Measurements from ENCODE around the gene AKR1C2.
"Not testable (repeated sequence)": the region's sequence is repeated elsewhere in the genome, so short reads cannot be mapped to it uniquely, and the experiment has no call there.

The AKR1C2 gene

DNA sequence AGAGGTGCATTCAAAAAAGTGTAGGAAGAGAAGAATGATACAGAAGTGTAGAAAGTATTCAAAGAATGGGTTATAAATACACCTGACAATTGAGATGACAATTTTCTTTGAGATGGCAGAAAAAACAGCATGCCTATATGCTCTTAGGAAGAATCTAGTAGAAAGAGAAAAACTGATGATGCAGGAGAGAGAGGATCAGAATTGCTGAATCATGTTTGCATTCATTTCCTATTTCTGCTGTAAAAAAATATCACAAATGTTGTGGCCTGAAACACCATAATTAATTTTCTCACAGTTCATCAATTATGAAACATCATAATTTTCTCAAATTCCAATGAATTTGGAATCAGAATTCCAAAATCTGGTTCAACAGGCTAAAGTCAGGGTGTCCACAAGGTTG lies 50.3 kb downstream of the AKR1C2 start:
- no peak for DNase-seq

DNA sequence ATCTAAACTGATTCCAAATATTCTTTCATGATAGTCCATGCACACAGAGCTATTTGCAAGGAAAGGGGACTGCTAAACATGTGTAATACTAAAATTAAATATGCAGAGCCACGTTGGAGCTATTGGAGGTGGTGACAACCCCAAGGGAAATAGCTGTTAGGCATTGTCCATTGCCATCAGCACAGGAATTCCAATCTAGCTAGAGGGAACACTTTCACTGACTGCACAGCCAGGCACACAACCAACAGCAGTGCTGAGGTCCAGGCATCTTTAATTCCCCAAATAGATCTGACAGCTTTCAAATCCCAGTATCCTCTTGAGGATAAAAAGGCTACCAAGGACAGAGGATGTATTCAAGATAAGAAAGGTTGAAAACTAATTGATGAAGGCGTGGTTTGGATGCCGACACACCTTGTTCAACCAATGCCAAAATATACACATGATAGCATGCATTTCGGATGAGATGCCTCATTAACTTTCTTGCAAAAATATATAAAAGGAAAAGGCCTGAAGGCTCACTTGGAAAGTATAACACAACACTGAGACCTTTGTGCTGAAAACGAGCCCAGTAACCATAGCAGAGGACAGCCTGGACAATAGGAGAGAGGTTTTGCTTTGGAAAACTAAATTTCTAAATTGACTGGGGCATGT lies 52.0 kb downstream of the AKR1C2 start:
- not testable (repeated sequence) for DNase-seq

DNA sequence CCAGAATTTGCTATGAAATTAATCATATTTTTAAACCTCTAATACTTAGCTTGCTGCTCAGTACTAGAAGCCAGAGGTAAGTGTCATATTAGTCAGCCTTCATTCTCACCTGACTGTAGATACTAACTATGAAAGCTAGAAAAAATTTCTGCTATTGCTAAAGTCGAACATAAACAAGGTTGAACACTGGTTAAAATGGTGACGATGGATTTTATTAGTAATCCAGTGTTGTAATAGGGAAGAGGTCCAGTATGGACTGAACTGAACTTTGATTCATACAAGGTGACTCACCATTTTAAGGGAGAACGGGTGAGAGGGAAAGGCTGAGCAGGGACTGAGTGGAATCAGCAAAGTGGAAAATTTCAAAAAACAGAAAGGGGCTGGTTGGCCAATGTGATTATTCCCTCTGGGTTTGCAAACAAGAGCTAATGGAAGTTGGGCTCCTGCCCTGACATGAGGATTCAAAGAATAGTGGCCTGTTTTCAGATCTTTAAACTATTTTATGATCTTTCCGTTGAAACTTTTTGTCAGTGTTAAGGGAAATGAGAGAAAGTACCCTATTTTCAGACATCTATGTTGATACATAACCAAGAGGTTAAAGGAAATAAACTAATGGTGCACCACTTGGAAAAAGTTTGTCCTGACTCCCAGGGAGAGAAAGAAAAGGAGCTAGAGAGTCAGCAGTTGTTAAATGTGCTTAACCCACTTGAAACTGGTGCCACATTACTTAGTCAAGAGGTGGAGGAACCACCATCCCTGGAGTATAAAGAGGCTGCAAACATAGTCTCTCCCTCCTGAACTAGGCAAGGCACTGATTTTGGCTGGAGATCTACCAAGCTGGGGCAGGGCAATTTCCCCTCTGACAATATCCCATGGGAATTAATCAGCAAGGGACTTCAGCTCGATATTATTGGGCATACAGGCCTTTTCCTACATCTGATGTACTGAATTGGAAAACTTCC lies 55.7 kb downstream of the AKR1C2 start:
- DNase-seq = no peak

DNA sequence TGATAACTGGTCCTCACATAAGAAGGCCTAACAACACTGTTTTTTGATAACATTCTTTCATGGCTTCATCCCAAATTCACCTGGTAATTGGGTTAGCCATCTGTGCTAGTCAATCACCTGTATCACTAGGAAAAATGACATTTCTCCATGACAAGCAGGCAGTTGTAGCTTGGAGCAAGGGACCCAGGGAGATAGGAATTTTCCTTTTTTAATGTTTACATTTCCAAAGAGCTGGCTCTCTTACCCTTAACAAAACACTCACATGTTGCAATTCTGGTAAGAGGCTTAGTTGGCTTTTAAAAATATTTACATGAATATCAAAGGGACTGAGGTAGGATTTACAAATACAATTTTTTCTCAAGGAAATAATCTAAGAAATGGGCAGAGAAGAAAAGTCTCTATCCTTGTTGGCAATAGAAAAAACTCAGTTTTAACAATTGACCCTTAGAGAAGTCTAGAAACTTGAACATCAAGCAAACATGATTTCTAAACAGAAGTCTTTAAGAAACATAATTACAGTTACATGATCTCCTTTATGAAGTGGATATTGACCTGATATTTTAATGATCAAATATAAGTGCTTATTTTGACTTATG lies 56.5 kb downstream of the AKR1C2 start:
- no peak for DNase-seq

DNA sequence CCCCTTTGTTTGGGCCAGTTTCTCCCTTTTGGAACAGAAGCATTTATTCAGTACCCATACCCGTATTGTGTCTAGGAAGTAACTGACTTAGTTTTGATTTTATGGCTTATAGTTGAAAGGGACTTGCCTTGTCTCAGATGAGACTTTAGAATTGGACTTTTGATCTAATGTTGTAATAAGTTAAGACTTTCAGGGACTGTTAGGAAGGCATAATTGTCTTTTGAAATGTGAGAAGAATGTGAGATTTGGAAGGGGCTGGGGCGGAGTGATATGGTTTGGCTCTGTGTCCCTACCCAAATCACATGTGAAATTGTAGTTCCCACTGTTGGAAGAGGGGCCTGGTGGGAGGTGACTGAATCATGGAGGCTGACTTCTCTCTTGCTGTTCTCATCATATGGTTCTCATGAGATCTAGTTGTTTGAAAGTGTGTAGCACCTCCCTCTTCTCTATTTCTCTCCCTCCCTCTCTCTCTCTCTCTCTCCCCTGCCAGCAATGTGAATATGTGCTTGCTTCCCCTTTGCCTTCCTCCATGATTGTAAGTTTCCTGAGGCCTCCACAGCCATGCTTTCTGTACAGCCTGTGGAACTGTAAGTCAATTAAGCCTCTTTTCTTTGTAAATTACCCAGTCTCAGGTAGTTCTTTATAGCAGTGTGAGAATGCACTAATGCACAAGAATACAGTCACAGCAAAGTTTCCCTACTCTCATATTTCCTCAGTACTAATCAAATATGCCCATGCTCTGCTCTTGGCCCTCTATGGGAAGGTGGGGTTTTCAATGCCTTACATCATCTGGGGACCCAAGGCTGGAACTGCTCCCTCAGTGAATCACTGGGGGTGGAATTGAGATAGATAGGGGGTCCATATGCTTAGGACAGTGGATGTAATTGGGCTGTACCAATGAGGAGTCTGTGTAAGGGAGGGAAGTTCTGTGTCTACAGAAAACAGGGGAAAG lies 57.6 kb downstream of the AKR1C2 start:
- no peak for DNase-seq

DNA sequence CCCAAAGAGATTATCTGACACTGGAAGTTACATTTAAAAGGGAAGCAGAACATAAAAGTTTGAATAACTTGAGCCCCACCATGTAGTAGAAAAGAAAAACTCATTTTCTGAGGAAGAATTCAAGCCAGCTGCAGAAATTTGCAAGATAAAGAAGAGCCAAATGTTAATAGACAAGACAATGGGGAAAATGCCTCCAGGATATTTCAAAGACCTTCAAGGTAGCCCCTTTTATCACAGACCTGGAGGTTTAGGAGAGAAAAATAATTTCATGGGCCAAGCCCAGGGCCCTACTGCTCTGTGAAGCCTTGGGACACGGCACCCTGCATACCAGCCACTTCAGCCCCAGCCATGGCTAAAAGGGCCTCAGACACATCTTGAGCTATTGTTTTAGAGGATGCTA lies 58.8 kb downstream of the AKR1C2 start:
- no peak for DNase-seq

DNA sequence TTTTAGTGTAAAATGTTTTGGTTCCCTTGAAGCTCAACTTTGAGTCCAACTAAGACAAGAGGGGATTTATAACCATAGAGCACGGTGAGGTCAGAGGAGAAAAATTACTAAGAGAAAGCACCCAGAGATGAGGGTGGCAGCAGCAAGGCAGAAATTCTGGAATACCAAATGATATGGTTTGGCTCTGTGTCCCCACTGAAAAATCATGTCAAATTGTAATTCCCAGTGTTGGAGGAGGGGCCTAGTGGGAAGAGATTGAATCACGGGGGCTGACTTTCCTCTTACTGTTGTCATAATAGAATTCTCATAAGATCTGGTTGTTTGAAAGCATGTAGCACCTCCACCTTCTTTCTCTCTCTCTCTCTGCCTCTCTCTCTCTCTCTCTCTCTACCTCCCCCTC lies 59.8 kb downstream of the AKR1C2 start:
- no peak for DNase-seq

DNA sequence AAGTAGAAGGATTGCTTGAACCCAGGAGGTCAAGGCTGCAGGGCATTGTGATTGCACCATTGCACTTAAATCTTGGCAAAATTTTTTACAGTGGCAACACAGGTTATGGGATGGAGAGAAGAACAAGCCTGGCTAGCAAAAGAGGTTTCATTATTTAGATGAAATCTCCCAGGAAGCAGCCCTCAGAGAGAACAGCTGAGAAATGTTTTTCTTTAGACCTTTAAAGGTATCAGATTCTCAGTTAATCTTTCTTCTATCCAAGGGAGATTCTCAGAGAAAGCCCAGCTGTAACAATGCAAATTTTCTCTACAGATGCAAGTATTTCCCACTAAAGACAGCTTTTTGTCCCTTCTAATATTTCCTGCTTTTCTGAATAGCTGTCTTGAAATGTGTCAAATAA lies 60.2 kb downstream of the AKR1C2 start:
- not testable (repeated sequence) for DNase-seq

DNA sequence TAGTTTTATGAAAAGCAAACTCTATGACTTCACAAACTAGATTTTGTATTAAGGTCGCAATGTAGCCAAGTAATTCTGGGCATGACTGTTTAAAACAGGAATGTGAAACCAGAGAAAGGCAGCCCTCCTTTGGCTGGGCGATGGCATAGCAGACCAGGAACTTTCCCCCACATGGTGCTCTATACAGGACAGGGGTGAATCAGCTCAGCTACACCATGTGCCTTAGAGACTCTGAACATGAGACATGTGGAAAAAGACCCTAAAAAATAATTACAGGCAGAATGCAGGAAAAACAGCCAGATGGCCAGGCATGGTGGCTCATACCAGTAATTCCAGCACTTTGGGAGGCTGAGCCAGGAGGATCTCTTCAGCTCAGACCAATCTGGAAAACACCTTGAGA lies 60.7 kb downstream of the AKR1C2 start:
- DNase-seq = peak; percentile 11

DNA sequence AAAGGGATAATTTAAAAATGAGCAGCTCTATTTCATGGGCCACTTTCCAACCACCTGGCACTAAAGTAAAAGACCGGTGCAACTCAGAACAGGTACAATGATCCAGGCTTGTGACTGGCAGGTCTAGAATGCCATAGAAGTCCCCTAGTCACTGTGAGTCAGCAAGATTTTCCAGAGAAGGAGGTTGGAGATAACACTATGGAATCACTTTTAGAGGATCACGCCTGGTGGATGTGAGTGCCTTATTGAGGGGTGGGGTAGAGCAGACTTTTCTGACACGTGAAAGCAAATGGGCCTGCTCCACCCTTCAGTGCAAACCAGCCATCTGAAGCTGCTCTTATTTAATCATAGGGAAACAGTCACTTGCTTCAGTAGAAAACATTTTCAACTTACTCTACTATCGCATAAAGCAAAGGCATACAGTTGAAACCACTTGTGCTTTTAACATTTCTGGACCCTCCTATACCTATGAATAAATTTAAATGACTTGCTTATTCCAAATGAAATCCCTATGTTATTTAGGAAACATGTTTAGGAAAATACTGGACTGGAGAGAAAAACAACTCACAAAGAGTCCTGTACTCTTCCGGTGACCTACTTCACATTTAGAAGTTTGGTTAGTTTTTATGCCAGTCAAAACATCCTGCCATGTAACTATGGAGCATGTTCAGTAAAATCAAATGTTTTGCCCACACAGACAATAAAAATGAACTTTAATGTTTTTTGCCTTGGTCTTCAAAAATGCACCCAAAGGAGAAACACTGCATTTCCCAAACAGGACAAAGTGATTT lies 61.9 kb downstream of the AKR1C2 start:
- peak; percentile 71 for DNase-seq

DNA sequence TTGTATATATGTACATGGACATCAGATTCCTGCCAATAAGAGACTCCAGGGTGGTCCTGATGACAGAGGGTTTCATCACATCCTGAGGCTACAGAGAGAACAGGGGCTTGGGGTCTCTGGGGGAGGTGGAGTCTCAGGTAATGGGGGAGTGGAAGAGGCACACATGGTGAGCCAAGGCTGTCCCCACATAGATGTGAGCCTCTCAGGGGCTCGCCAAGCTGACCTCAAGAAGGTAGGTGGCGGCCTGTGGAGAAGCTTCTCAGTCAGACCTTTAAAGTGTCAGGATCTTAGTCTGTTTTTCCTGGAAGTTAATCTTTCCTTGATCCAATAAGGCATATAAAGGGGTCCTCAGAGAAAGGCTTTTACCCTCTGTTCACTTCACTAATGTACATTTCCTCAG lies 62.7 kb downstream of the AKR1C2 start:
- DNase-seq = not testable (repeated sequence)

DNA sequence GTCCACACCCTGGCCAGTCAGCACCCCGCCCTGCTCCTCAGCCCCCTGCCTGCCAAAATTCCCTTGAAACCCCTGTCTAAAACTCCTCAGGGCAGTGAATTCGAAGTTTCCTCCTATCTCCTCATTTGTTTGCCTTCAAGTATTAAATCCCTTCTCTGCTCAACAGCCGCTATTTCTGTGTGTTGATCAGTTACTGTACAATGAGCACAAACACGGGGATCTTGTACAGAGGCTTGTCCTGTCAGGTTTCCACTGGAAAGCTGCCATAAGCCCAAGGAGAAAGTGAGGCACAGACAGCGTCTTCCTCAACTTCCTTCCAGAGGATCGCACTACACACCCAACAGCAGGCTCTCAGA lies 63.6 kb downstream of the AKR1C2 start:
- DNase-seq = not testable (repeated sequence)

DNA sequence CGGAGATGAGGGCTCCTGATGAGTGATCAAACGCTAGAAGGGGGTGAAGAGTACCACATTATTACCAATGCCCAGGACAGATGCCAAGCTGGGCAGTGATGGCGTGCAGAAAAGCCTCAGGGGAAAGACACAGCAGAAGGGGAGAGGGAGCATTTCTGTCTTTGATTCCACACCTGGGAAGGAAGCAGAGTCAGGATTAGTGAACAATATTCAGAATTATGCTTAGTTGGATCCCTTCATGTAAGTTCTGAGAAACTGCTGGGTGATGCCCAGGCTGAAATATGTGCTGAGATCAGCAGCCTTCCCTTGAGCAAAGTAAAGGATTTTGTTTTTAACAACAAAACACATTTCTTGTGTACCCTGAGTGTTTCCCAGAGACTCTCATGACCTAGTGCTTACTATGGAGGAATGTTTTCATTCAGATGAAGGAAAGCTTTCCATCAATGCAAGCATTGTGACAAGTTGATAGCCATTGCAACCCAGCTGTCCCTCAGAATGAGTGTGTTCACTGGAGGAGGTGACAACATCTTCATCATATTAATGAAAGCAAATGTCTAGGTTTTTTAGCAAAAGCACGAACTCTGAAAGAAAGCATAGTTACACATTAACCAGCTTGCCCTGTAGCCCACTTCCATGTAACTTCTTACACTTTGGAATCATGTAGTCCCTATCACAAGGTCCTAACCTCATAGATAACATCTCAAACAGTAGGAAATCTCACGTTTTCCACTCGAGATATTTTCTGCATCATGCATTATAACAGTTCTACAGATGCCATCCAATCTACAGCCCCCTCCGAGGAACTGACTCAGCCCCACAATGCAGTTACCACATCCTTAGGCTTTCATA lies 64.2 kb downstream of the AKR1C2 start:
- DNase-seq = no peak

All from hematopoietic multipotent progenitor cell treated with erythropoietin and hydrocortisone succinate and interleukin-3 and kit ligand, for 8 days (in vitro differentiated cells).